Jurkat, Clone E6-1 (cell line): ENCODE results near the gene GMEB1.
A peak's percentile ranks its signal among the peaks of the same experiment; 100 is the strongest.
"Not testable (repeated sequence)": the region's sequence is repeated elsewhere in the genome, so short reads cannot be mapped to it uniquely, and the experiment has no call there.

Source experiments
- DNase-seq: peaks from one replicate; pipeline ENCODE4 v3.0.0-alpha.2; 2011; ENCODE audit warnings: low read depth, low spot score
- H3K4me3 ChIP-seq: 2 replicates; pipeline ENCODE4 v1.5.1; 2011; ENCODE audit warnings: mild to moderate bottlenecking, low read length, control low read depth, moderate library complexity

GMEB1 gene

GRCh38 chr1:28666806-28667205 lies 1.8 kb upstream of the GMEB1 start:
- DNase-seq = no peak

GRCh38 chr1:28668956-28669723 lies 556 bp downstream of the GMEB1 start:
- DNase-seq = no peak
- peak overlapping the region; percentile 54 for H3K4me3 ChIP-seq

More at GRCh38 chr1:28666806-28667205, 1.8 kb upstream of the GMEB1 start:
- no peak overlapping the region for H3K4me3 ChIP-seq

- DNase-seq = no peak
- H3K4me3 ChIP-seq = no peak overlapping the region
Measured at GRCh38 chr1:28671254-28671780, 2.7 kb downstream of the GMEB1 start.

GRCh38 chr1:28672971-28673370 lies 4.4 kb downstream of the GMEB1 start:
- not testable (repeated sequence) for H3K4me3 ChIP-seq, DNase-seq

- DNase-seq = no peak
- no peak overlapping the region for H3K4me3 ChIP-seq
Measured at GRCh38 chr1:28675924-28676257, 7.3 kb downstream of the GMEB1 start.

- no peak for DNase-seq
- H3K4me3 ChIP-seq = no peak overlapping the region
Measured at GRCh38 chr1:28680151-28680550, 11.6 kb downstream of the GMEB1 start.

GRCh38 chr1:28682840-28683239 lies 14.3 kb downstream of the GMEB1 start:
- no peak overlapping the region for H3K4me3 ChIP-seq
- DNase-seq = no peak

GRCh38 chr1:28684937-28685336 lies 16.4 kb downstream of the GMEB1 start:
- H3K4me3 ChIP-seq = no peak overlapping the region
- no peak for DNase-seq

- not testable (repeated sequence) for H3K4me3 ChIP-seq, DNase-seq
Measured at GRCh38 chr1:28691627-28692026, 23.0 kb downstream of the GMEB1 start.

GRCh38 chr1:28703629-28704028 lies 35.0 kb downstream of the GMEB1 start:
- no peak for DNase-seq
- H3K4me3 ChIP-seq = no peak overlapping the region

- DNase-seq = peak; percentile 50
Measured at GRCh38 chr1:28716336-28716735, 47.8 kb downstream of the GMEB1 start.

GRCh38 chr1:28718166-28718565 lies 49.6 kb downstream of the GMEB1 start:
- DNase-seq = no peak
- no peak overlapping the region for H3K4me3 ChIP-seq

More at GRCh38 chr1:28716336-28716735, 47.8 kb downstream of the GMEB1 start:
- no peak overlapping the region for H3K4me3 ChIP-seq

- DNase-seq = no peak
- H3K4me3 ChIP-seq = no peak overlapping the region
Measured at GRCh38 chr1:28718586-28719331, 50.2 kb downstream of the GMEB1 start.

- no peak for DNase-seq
Measured at GRCh38 chr1:28719332-28719619, 50.7 kb downstream of the GMEB1 start.

GRCh38 chr1:28720376-28720775 lies 51.8 kb downstream of the GMEB1 start:
- DNase-seq = no peak

More at GRCh38 chr1:28719332-28719619, 50.7 kb downstream of the GMEB1 start:
- H3K4me3 ChIP-seq = no peak overlapping the region

GRCh38 chr1:28721927-28722326 lies 53.3 kb downstream of the GMEB1 start:
- not testable (repeated sequence) for DNase-seq, H3K4me3 ChIP-seq

More at GRCh38 chr1:28720376-28720775, 51.8 kb downstream of the GMEB1 start:
- no peak overlapping the region for H3K4me3 ChIP-seq

- DNase-seq, H3K4me3 ChIP-seq: not testable (repeated sequence)
Measured at GRCh38 chr1:28725365-28725764, 56.8 kb downstream of the GMEB1 start.

GRCh38 chr1:28735961-28736449 lies 67.4 kb downstream of the GMEB1 start:
- DNase-seq = no peak
- peak overlapping the region; percentile 53 for H3K4me3 ChIP-seq

GRCh38 chr1:28736450-28737306 lies 68.1 kb downstream of the GMEB1 start, which contains the start of gene YTHDF2:
TSS of gene YTHDF2 (plus strand) at chr1:28736940. CDS start at chr1:28737121, 181 bp downstream.
- peak; percentile 92 for DNase-seq
- peak within 1 kb of the TSS; percentile 94 for H3K4me3 ChIP-seq
